HG02884 (cell line): Measurements from ENCODE around the gene RCAN3.
"Not testable (repeated sequence)": the region's sequence is repeated elsewhere in the genome, so short reads cannot be mapped to it uniquely, and the experiment has no call there.

ENCODE experiments used
- ATAC-seq: cut with Tn5 transposase; IDR thresholded peaks from one replicate; pipeline ENCODE4 v1.9.1; 2021; ENCODE audit warnings: mild to moderate bottlenecking, moderate library complexity; ENCODE audit not compliant: unreplicated experiment

Gene RCAN3

GRCh38 chr1:24502709-24503058 lies at the start of gene RCAN3:
TSS of gene RCAN3 (plus strand) at chr1:24502836. CDS start at chr1:24514373, 11,537 bp downstream.
- peak; percentile 59 for ATAC-seq

GRCh38 chr1:24452922-24453485 lies 49.6 kb upstream of the RCAN3 start:
- ATAC-seq, result no peak

GRCh38 chr1:24454673-24455072 lies 48.0 kb upstream of the RCAN3 start:
- ATAC-seq, result no peak

- ATAC-seq, result no peak
Observed at GRCh38 chr1:24455272-24455671, 47.4 kb upstream of the RCAN3 start.

- no peak for ATAC-seq
Observed at GRCh38 chr1:24457866-24458265, 44.8 kb upstream of the RCAN3 start.

GRCh38 chr1:24459551-24460266 lies 42.9 kb upstream of the RCAN3 start:
- no peak for ATAC-seq

GRCh38 chr1:24462128-24462527 lies 40.5 kb upstream of the RCAN3 start:
- not testable (repeated sequence) for ATAC-seq

- ATAC-seq, result no peak
Observed at GRCh38 chr1:24463776-24464735, 38.6 kb upstream of the RCAN3 start.

- no peak for ATAC-seq
Observed at GRCh38 chr1:24465099-24465498, 37.5 kb upstream of the RCAN3 start.

- no peak for ATAC-seq
Observed at GRCh38 chr1:24465638-24466037, 37.0 kb upstream of the RCAN3 start.

GRCh38 chr1:24468685-24469316 lies 33.8 kb upstream of the RCAN3 start:
- ATAC-seq, result no peak

- ATAC-seq, result no peak
Observed at GRCh38 chr1:24470592-24470991, 32.0 kb upstream of the RCAN3 start.

GRCh38 chr1:24472527-24473251 lies 29.9 kb upstream of the RCAN3 start:
- no peak for ATAC-seq

GRCh38 chr1:24474193-24474592 lies 28.4 kb upstream of the RCAN3 start:
- ATAC-seq, result no peak

- no peak for ATAC-seq
Observed at GRCh38 chr1:24475700-24476099, 26.9 kb upstream of the RCAN3 start.

- no peak for ATAC-seq
Observed at GRCh38 chr1:24476571-24476970, 26.1 kb upstream of the RCAN3 start.

GRCh38 chr1:24477309-24477708 lies 25.3 kb upstream of the RCAN3 start:
- ATAC-seq, result no peak

- ATAC-seq, result no peak
Observed at GRCh38 chr1:24481101-24481500, 21.5 kb upstream of the RCAN3 start.

GRCh38 chr1:24481843-24482610 lies 20.6 kb upstream of the RCAN3 start:
- ATAC-seq, result no peak

GRCh38 chr1:24483441-24483840 lies 19.2 kb upstream of the RCAN3 start:
- no peak for ATAC-seq
